HG02759 (cell line): ENCODE measurements around the gene CAMTA1.
"Not testable (repeated sequence)": the region's sequence is repeated elsewhere in the genome, so short reads cannot be mapped to it uniquely, and the experiment has no call there.

Experiments used
- ATAC-seq: cut with Tn5 transposase; IDR thresholded peaks from one replicate; pipeline ENCODE4 v1.9.1; 2021; ENCODE audit warnings: mild to moderate bottlenecking, moderate library complexity; ENCODE audit not compliant: unreplicated experiment

The CAMTA1 gene

GRCh38 chr1:7319196-7319595, 533.9 kb downstream of the CAMTA1 start:
- no peak for ATAC-seq

- no peak for ATAC-seq
Observed at GRCh38 chr1:7320661-7321060, 535.4 kb downstream of the CAMTA1 start.

- no peak for ATAC-seq
Observed at GRCh38 chr1:7322283-7322785, 537.1 kb downstream of the CAMTA1 start.

- ATAC-seq: no peak
Observed at GRCh38 chr1:7322912-7323311, 537.7 kb downstream of the CAMTA1 start.

GRCh38 chr1:7325254-7325653, 540.0 kb downstream of the CAMTA1 start:
- ATAC-seq: no peak

GRCh38 chr1:7326366-7326765, 541.1 kb downstream of the CAMTA1 start:
- ATAC-seq: no peak

- no peak for ATAC-seq
Observed at GRCh38 chr1:7327849-7328248, 542.6 kb downstream of the CAMTA1 start.

- no peak for ATAC-seq
Observed at GRCh38 chr1:7329868-7330615, 544.8 kb downstream of the CAMTA1 start.

GRCh38 chr1:7330726-7331125, 545.5 kb downstream of the CAMTA1 start:
- not testable (repeated sequence) for ATAC-seq

- no peak for ATAC-seq
Observed at GRCh38 chr1:7331926-7332535, 546.8 kb downstream of the CAMTA1 start.

- ATAC-seq: no peak
Observed at GRCh38 chr1:7333094-7333493, 547.8 kb downstream of the CAMTA1 start.

GRCh38 chr1:7333620-7334019, 548.4 kb downstream of the CAMTA1 start:
- ATAC-seq: no peak

GRCh38 chr1:7334475-7335035, 549.3 kb downstream of the CAMTA1 start:
- ATAC-seq: no peak

- no peak for ATAC-seq
Observed at GRCh38 chr1:7335224-7335879, 550.1 kb downstream of the CAMTA1 start.

GRCh38 chr1:7338439-7338838, 553.2 kb downstream of the CAMTA1 start:
- ATAC-seq: no peak

GRCh38 chr1:7339014-7339413, 553.8 kb downstream of the CAMTA1 start:
- no peak for ATAC-seq

- ATAC-seq: no peak
Observed at GRCh38 chr1:7339953-7340352, 554.7 kb downstream of the CAMTA1 start.

GRCh38 chr1:7341145-7341905, 556.1 kb downstream of the CAMTA1 start:
- no peak for ATAC-seq

GRCh38 chr1:7343882-7344281, 558.6 kb downstream of the CAMTA1 start:
- no peak for ATAC-seq

GRCh38 chr1:7344299-7344698, 559.0 kb downstream of the CAMTA1 start:
- no peak for ATAC-seq

GRCh38 chr1:7345516-7345915, 560.3 kb downstream of the CAMTA1 start:
- no peak for ATAC-seq
